ENCODE data around the gene PRKCZ. TPM values are rescaled to one million over a fixed set of nuclear protein-coding genes. Genes with fewer than 3 reads are reported as not detected.
A peak's percentile ranks its signal among the peaks of the same experiment; 100 is the strongest.

The PRKCZ gene
- total and polyA plus RNA-seq, 7 donors = 0.07 to 2.3 (median 0.42) TPM; not detected in 1

DNA sequence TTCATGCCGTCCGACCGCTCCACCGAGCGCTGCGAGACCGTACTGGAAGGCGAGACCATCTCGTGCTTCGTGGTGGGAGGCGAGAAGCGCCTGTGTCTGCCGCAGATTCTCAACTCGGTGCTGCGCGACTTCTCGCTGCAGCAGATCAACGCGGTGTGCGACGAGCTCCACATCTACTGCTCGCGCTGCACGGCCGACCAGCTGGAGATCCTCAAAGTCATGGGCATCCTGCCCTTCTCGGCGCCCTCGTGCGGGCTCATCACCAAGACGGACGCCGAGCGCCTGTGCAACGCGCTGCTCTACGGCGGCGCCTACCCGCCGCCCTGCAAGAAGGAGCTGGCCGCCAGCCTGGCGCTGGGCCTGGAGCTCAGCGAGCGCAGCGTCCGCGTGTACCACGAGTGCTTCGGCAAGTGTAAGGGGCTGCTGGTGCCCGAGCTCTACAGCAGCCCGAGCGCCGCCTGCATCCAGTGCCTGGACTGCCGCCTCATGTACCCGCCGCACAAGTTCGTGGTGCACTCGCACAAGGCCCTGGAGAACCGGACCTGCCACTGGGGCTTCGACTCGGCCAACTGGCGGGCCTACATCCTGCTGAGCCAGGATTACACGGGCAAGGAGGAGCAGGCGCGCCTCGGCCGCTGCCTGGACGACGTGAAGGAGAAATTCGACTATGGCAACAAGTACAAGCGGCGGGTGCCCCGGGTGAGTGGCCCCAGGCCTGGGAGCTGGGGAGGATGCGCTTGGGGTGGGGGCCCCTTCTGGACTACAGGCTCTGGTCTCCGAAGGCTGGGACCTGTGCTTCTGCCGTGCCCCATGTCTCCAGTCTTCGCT lies 179.0 kb downstream of the PRKCZ start:
- TF ChIP-seq, protein P1, sequence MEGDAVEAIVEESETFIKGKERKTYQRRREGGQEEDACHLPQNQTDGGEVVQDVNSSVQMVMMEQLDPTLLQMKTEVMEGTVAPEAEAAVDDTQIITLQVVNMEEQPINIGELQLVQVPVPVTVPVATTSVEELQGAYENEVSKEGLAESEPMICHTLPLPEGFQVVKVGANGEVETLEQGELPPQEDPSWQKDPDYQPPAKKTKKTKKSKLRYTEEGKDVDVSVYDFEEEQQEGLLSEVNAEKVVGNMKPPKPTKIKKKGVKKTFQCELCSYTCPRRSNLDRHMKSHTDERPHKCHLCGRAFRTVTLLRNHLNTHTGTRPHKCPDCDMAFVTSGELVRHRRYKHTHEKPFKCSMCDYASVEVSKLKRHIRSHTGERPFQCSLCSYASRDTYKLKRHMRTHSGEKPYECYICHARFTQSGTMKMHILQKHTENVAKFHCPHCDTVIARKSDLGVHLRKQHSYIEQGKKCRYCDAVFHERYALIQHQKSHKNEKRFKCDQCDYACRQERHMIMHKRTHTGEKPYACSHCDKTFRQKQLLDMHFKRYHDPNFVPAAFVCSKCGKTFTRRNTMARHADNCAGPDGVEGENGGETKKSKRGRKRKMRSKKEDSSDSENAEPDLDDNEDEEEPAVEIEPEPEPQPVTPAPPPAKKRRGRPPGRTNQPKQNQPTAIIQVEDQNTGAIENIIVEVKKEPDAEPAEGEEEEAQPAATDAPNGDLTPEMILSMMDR (IDR thresholded peaks at IDR 0.05) = no peak
- peak; percentile 86 to 94 for DNase-seq
- Histone ChIP-seq H3K36me3 (ENCODE audit: insufficient read depth in 1 of 2, low read depth in 1 of 2) (no peaks in the 10 kb centered on the region), H3K27ac (peak overlapping the region; percentile 89), H3K27me3 (ENCODE audit: insufficient read depth in 3 of 3, low read length in 2 of 3) (no peaks in the 10 kb centered on the region), H3K4me3 (peak overlapping the region; percentile 71), H3K4me1 (peaks cover 46% of the 10 kb centered on the region), H3K9me3 (no peaks in the 10 kb centered on the region)
- intact Hi-C loops (cut with DNase I) = no loop called here
- peak; percentile 58 to 77 (median 64) for ATAC-seq
- 2 to 3% (median 2%) methylated on average over 68 to 77 of the region's 77 CpGs for WGBS, 3 donors

DNA sequence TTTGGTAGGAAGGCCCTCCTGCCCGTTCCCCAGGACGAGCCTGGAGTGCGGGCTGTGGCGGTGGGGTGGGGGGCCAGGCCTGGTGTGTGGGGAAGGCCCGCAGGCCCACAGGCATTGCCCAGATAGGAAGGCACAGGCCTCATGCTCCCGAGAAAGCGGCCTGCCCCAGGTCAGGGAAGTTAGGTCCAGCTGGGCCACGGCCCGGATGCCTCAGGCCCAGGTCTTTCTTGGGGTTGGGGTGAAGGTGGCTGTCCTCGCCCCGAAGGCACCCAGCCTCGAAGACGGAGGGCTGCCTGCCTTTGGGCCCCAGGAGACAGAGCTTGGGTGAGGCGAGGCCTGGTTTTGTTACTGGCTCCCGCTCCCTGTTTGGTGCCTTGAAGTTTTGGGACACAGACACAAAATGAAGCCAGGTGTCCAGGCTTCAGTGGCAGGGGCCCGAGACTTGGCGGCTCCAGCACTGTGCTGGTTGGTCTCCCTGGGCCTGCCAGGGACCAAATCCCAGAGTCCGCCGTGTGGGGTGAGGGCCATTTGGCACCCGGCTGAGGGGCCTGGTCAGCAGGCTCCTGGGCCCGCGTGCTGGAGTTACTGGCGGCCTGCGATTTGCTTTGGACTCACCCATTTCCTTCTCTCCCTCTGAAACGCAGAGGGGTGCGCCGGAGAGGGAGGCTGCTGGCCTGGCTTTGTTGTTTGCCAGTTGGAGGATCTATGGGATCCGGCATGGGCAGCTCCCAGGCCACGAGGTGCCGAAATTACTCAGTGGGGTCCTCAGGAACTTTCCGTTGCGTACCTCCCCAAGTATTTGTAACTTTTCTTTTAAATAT lies 179.9 kb downstream of the PRKCZ start:
- 11 to 16% (median 15%) methylated on average over 30 to 32 of the region's 32 CpGs for WGBS, 3 donors
- ATAC-seq = peak in 1 of 4 donors; percentile 4
- TF ChIP-seq, protein P1 (IDR thresholded peaks at IDR 0.05) = no peak

DNA sequence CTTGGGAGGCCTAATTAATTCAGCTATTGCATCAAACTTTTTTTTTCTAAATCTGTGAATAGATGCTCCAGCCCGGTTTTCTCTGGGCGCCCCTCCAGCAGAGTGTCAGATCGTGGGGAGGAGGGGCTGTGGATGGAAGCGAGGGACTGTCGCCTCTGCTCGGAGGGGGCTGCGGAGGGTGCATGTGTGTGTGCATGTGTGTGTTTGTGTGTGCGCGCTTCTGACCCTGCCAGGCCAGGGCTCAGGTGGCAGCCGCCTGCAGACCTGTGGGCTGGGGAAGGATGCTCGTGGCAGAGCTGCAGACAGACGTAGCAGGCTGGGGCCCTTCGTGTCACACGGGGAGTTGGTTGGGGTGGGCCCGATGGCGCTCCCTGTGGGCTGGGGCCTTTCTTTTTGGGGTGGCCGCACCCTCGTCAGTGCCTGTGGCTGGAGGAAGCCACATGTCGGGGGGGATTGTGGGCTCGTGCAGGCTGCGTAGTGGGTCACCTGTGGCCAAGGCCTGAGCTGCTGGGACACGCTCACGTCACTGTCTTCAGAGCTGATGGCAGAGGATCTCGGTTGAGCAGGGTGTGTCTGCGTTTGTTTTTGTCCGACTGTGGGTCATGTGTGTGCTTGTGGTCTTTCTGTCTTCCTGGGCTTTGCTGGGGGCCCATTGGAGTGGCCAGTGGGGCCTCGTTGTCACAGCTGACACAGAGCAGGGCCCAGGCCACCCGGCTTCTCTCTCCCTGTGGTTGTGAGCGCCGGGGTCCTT lies 180.7 kb downstream of the PRKCZ start:
- intact Hi-C loops (cut with DNase I) = loop anchor here (5.0 to 10.0 kb wide), 2 partner anchors 74 to 86 kb away; no protein-coding TSS in a partner anchor
- Histone ChIP-seq H3K4me1 (peaks cover 63% of the 10 kb centered on the region), H3K4me3 (peak overlapping the region; percentile 71), H3K27ac (peak overlapping the region; percentile 89), H3K27me3 (ENCODE audit: insufficient read depth in 3 of 3, low read length in 2 of 3) (no peaks in the 10 kb centered on the region), H3K9me3 (no peaks in the 10 kb centered on the region), H3K36me3 (ENCODE audit: insufficient read depth in 1 of 2, low read depth in 1 of 2) (no peaks in the 10 kb centered on the region)
- ATAC-seq = no peak
- TF ChIP-seq, protein P1 (IDR thresholded peaks at IDR 0.05) = no peak
- peak in 1 of 2 donors; percentile 64 for DNase-seq
- WGBS, 3 donors = 20 to 34% (median 29%) methylated on average over 30 of the region's 30 CpGs

More for the DNA sequence above, 179.9 kb downstream of the PRKCZ start:
- DNase-seq = peak; percentile 61 to 70
- intact Hi-C loops (cut with DNase I) = loop anchor here (5.0 to 10.0 kb wide), 2 partner anchors 75 to 87 kb away; no protein-coding TSS in a partner anchor
- Histone ChIP-seq H3K4me1 (peaks cover 55% of the 10 kb centered on the region), H3K9me3 (no peaks in the 10 kb centered on the region), H3K27me3 (ENCODE audit: insufficient read depth in 3 of 3, low read length in 2 of 3) (no peaks in the 10 kb centered on the region), H3K36me3 (ENCODE audit: insufficient read depth in 1 of 2, low read depth in 1 of 2) (no peaks in the 10 kb centered on the region), H3K4me3 (peak overlapping the region; percentile 71), H3K27ac (peak overlapping the region; percentile 89)

DNA sequence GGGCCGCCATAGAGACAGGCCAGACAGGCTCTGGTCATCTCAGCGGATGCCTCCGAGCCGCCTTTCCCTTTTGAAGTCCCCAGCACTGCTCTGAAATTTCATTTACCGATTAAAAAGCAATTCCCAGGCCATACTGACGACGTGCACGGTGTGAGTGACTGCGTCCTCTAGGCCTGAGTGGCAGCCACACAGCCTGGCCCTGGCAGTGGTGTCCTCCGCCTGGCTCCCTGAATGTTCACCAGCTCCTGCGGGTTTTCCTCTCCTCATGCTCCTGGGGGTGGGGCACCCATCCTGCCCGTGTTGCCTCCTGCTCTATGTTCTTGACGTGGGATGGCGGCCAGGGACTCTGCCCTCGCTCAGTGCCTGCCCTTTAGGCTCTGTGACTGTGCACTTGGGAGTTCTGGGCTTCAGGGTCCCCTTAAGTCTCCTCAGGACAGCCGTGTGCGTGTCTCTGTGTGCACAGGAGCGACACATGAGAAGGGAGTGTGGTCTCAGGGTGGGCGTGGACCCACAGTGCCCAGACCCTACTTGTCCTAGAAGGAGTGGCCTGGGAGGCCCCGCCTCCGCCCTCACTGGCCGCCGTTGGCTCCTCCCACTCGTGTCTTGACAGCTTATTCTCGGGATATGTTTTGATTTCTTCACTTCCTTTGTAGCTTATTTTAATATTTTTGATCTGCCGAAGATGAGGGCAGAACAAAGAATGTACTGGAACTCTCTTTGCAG lies 181.5 kb downstream of the PRKCZ start:
- 34 to 48% (median 44%) methylated on average over 25 to 26 of the region's 26 CpGs for WGBS, 3 donors
- intact Hi-C loops (cut with DNase I) = loop anchor here (5.0 to 10.0 kb wide), 2 partner anchors 73 to 86 kb away; no protein-coding TSS in a partner anchor
- H3K9me3 ChIP-seq = no peaks in the 10 kb centered on the region
- H3K4me1 ChIP-seq = peaks cover 64% of the 10 kb centered on the region
- no peak for ATAC-seq
- H3K4me3 ChIP-seq = peak overlapping the region; percentile 71
- TF ChIP-seq, protein P1 (IDR thresholded peaks at IDR 0.05) = no peak
- no peaks in the 10 kb centered on the region for H3K27me3 ChIP-seq (ENCODE audit: insufficient read depth in 3 of 3, low read length in 2 of 3)
- DNase-seq = peak; percentile 88 to 90
- H3K27ac ChIP-seq = peak overlapping the region; percentile 89
- no peaks in the 10 kb centered on the region for H3K36me3 ChIP-seq (ENCODE audit: insufficient read depth in 1 of 2, low read depth in 1 of 2)

Data from psoas muscle (tissue), 8 donors.